NCI-H1048 (cell line): Measurements from ENCODE around the gene TMEM167B.
"Not testable (repeated sequence)": the region's sequence is repeated elsewhere in the genome, so short reads cannot be mapped to it uniquely, and the experiment has no call there.

ENCODE experiments used
- DNase-seq: peaks from one replicate; lab custom pipeline; 2025; lab: John Stamatoyannopoulos, UW

TMEM167B gene

GRCh38 chr1:109113590-109114341 lies 23.2 kb downstream of the TMEM167B start, which contains the start of gene ELAPOR1:
Gene ELAPOR1, plus strand, starts transcription at chr1:109114115. Its CDS starts 69 bp downstream, at chr1:109114184.
- no peak for DNase-seq

GRCh38 chr1:109114342-109114674 lies 23.7 kb downstream of the TMEM167B start:
- no peak for DNase-seq

GRCh38 chr1:109115685-109116084 lies 25.1 kb downstream of the TMEM167B start:
- DNase-seq, result no peak

GRCh38 chr1:109116286-109116685 lies 25.7 kb downstream of the TMEM167B start:
- no peak for DNase-seq

GRCh38 chr1:109118089-109118488 lies 27.5 kb downstream of the TMEM167B start:
- no peak for DNase-seq

- no peak for DNase-seq
Measured at GRCh38 chr1:109120356-109120755, 29.8 kb downstream of the TMEM167B start.

- no peak for DNase-seq
Measured at GRCh38 chr1:109131059-109131458, 40.5 kb downstream of the TMEM167B start.

GRCh38 chr1:109131800-109132199 lies 41.2 kb downstream of the TMEM167B start:
- no peak for DNase-seq

- no peak for DNase-seq
Measured at GRCh38 chr1:109133002-109133706, 42.6 kb downstream of the TMEM167B start.

GRCh38 chr1:109133815-109134214 lies 43.3 kb downstream of the TMEM167B start:
- DNase-seq, result no peak

GRCh38 chr1:109134423-109134822 lies 43.9 kb downstream of the TMEM167B start:
- no peak for DNase-seq

GRCh38 chr1:109135940-109136339 lies 45.4 kb downstream of the TMEM167B start:
- DNase-seq, result no peak

- no peak for DNase-seq
Measured at GRCh38 chr1:109136766-109137165, 46.2 kb downstream of the TMEM167B start.

GRCh38 chr1:109137958-109138357 lies 47.4 kb downstream of the TMEM167B start:
- no peak for DNase-seq

- no peak for DNase-seq
Measured at GRCh38 chr1:109138358-109138757, 47.8 kb downstream of the TMEM167B start.

GRCh38 chr1:109140392-109140791 lies 49.8 kb downstream of the TMEM167B start:
- DNase-seq, result no peak

GRCh38 chr1:109142260-109142659 lies 51.7 kb downstream of the TMEM167B start:
- no peak for DNase-seq

- DNase-seq, result not testable (repeated sequence)
Measured at GRCh38 chr1:109142725-109143124, 52.2 kb downstream of the TMEM167B start.
